Lung (tissue), 12 donors: Measurements from ENCODE around the gene NMRK1. TPM values are rescaled to one million over a fixed set of nuclear protein-coding genes. Genes with fewer than 3 reads are reported as not detected.
A peak's percentile ranks its signal among the peaks of the same experiment; 100 is the strongest.

ENCODE experiments used
- ATAC-seq: fragments of 200-7000 bp; cut with Tn5 transposase; one replicate; pipeline ENCODE4 v1.9.1; 2020; ENCODE audit warnings: moderate number of reproducible peaks; ENCODE audit not compliant: insufficient read depth, low FRiP score
- DNase-seq, 3 donors: peaks; one replicate each; pipeline ENCODE4 v3.0.0-alpha.2; 2013 to 2017
- H3K27ac ChIP-seq, 2 donors: one replicate each; pipeline ENCODE4 v1.5.1; 2013; ENCODE audit warnings: mild to moderate bottlenecking in 2 of 2, moderate library complexity in 2 of 2, control low read depth in 1 of 2, inconsistent platforms in 1 of 2, low read depth in 1 of 2, low read length in 1 of 2
- H3K27me3 ChIP-seq, 3 donors: one replicate each; pipeline ENCODE4 v1.5.1; 2013; ENCODE audit warnings: low read length in 2 of 3; ENCODE audit not compliant: control insufficient read depth in 3 of 3, insufficient read depth in 3 of 3
- H3K36me3 ChIP-seq, 4 donors: one replicate each; pipeline ENCODE4 v1.5.1; 2013; ENCODE audit warnings: low read length in 4 of 4, mild to moderate bottlenecking in 1 of 4, moderate library complexity in 1 of 4; ENCODE audit not compliant: control insufficient read depth in 4 of 4, insufficient read depth in 4 of 4
- H3K4me1 ChIP-seq, 5 donors: one replicate each; pipeline ENCODE4 v1.5.1; 2013; ENCODE audit warnings: low read length in 5 of 5, mild to moderate bottlenecking in 2 of 5, moderate library complexity in 1 of 5; ENCODE audit not compliant: control insufficient read depth in 5 of 5, insufficient read depth in 5 of 5
- H3K4me3 ChIP-seq: one replicate; pipeline ENCODE4 v1.5.1; 2013; ENCODE audit warnings: mild to moderate bottlenecking, control low read depth, moderate library complexity
- H3K9ac ChIP-seq, 2 donors: one replicate each; pipeline ENCODE4 v1.5.1; 2013; ENCODE audit warnings: low read length in 2 of 2, control low read depth in 1 of 2; ENCODE audit not compliant: insufficient read depth in 1 of 2
- H3K9me3 ChIP-seq, 4 donors: one replicate each; pipeline ENCODE4 v1.5.1; 2013; ENCODE audit warnings: low read length in 3 of 4, mild to moderate bottlenecking in 1 of 4, moderate library complexity in 1 of 4; ENCODE audit not compliant: control insufficient read depth in 4 of 4, insufficient read depth in 3 of 4
- WGBS, 2 donors: extraction: QIAGEN DNeasy Blood & Tissue Kit; methylation state at CpG; one replicate each; pipeline ENCODE4 v1.1.7; 2013; 5-methylcytosine and 5-hydroxymethylcytosine counted together
- polyA plus RNA-seq, 2 donors: library from polyadenylated mRNA; stranded (reverse); fragments of 200-250 nt; gene quantifications; one replicate each; pipeline ENCODE4 v1.2.1, GENCODE V29; 2013
- total RNA-seq, 2 donors: library from RNA; depleted of rRNA in 1 of 2; stranded (reverse); fragments of >200 nt in 1 of 2; gene quantifications; one replicate each; pipeline ENCODE4 v1.2.1, GENCODE V29; 2014 to 2021
- TF ChIP-seq, protein P1 (sequence below): IDR thresholded peaks from 2 replicates; pipeline ENCODE4 v1.5.1; 2012; ENCODE audit warnings: mild to moderate bottlenecking; ENCODE audit errors: control extremely low read depth, extremely low read depth
- donor health status: control.
- donor health status: control.
- donor health status: Bipolar disorder and iron deficiency.
- donor health status: healthy.
- donor health status: DM: yes; HTN: yes; CAD: no.

The NMRK1 gene
- total and polyA plus RNA-seq, 4 donors: 22.7 to 57.9 (median 31.4) TPM

DNA sequence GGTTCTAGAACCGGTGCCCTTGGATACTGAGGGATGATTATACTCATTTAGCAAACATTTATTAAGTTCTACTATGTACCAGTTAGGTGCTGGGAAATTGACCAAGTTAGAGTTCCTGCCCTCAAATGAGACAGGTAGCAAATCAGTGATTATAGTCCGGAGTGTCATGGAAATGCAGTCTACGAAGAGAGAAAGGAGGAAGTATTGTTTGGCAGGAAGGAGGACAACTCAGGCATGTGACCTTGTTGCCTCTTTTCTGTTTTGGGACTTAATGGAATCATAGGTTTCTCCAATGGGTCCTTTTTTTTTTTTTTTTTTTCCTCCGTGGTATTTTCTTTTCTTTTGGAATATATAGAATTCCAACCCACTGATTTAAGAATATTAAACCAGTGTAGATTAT, 28.4 kb upstream of the NMRK1 start:
- Histone ChIP-seq H3K4me1 (peaks cover 0 to 28% (median 8%) of the 10 kb centered on the region in 5 donors), H3K27me3 (no peaks in the 10 kb centered on the region), H3K9me3 (no peaks in the 10 kb centered on the region), H3K36me3 (peaks cover 4 to 26% (median 16%) of the 10 kb centered on the region in 4 donors), H3K4me3 (no peak overlapping the region), H3K9ac (no peak overlapping the region), H3K27ac (no peak overlapping the region)
- WGBS, 2 donors: 44 to 59% methylated on average over 4 of the region's 4 CpGs
- TF ChIP-seq, protein P1, sequence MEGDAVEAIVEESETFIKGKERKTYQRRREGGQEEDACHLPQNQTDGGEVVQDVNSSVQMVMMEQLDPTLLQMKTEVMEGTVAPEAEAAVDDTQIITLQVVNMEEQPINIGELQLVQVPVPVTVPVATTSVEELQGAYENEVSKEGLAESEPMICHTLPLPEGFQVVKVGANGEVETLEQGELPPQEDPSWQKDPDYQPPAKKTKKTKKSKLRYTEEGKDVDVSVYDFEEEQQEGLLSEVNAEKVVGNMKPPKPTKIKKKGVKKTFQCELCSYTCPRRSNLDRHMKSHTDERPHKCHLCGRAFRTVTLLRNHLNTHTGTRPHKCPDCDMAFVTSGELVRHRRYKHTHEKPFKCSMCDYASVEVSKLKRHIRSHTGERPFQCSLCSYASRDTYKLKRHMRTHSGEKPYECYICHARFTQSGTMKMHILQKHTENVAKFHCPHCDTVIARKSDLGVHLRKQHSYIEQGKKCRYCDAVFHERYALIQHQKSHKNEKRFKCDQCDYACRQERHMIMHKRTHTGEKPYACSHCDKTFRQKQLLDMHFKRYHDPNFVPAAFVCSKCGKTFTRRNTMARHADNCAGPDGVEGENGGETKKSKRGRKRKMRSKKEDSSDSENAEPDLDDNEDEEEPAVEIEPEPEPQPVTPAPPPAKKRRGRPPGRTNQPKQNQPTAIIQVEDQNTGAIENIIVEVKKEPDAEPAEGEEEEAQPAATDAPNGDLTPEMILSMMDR: no peak
- ATAC-seq (no peak), DNase-seq (no peak)

GRCh38 chr9:75112789-75113188, 24.8 kb upstream of the NMRK1 start:
- H3K9ac ChIP-seq: peak overlapping the region in 1 of 2 donors; percentile 49
- 48 to 61% methylated on average over 4 of the region's 4 CpGs for WGBS, 2 donors
- no peak overlapping the region for H3K27ac ChIP-seq
- H3K9me3 ChIP-seq: no peaks in the 10 kb centered on the region
- H3K36me3 ChIP-seq: peaks cover 0 to 5% (median 3%) of the 10 kb centered on the region in 4 donors
- DNase-seq (peak in 2 of 3 donors; percentile 57 to 82), ATAC-seq (no peak)
- H3K27me3 ChIP-seq: no peaks in the 10 kb centered on the region
- no peak overlapping the region for H3K4me3 ChIP-seq
- H3K4me1 ChIP-seq: peaks cover 2 to 49% (median 17%) of the 10 kb centered on the region in 5 donors
- TF ChIP-seq, protein P1: no peak

- no peak overlapping the region for H3K27ac ChIP-seq
- peak; percentile 36 for ATAC-seq
- no peak for DNase-seq
- TF ChIP-seq, protein P1: no peak
- H3K9ac ChIP-seq: peak overlapping the region in 1 of 2 donors; percentile 29
- no peak overlapping the region for H3K4me3 ChIP-seq
- peaks cover 0 to 1% (median 0%) of the 10 kb centered on the region in 4 donors for H3K36me3 ChIP-seq
- H3K9me3 ChIP-seq: no peaks in the 10 kb centered on the region
- 58 to 64% methylated on average over 5 of the region's 5 CpGs for WGBS, 2 donors
- peaks cover 5 to 52% (median 26%) of the 10 kb centered on the region in 5 donors for H3K4me1 ChIP-seq
- H3K27me3 ChIP-seq: no peaks in the 10 kb centered on the region
Observed at GRCh38 chr9:75111019-75111622, 23.2 kb upstream of the NMRK1 start.
